Stomach (tissue), 9 donors: ENCODE results near the gene CAP1. TPM values are rescaled to one million over a fixed set of nuclear protein-coding genes. Genes with fewer than 3 reads are reported as not detected.

Experiments
- DNase-seq, 2 donors: peaks; one replicate each; pipeline versions ENCODE4 v3.0.0 to v3.0.0-alpha.2; 2013 to 2019
- H3K27ac ChIP-seq, 5 donors: fragments of 200-600 bp in 4 of 5; sonication (generic) in 4 of 5; one replicate each; pipeline ENCODE4 v1.5.1; 2013 to 2019; ENCODE audit warnings: mild to moderate bottlenecking in 1 of 5, moderate library complexity in 1 of 5
- H3K27me3 ChIP-seq, 3 donors: fragments of 200-600 bp; sonication (generic); one replicate each; pipeline ENCODE4 v1.5.1; 2017 to 2019; ENCODE audit warnings: mixed run types in 1 of 3
- H3K36me3 ChIP-seq, 4 donors: fragments of 200-600 bp; sonication (generic); 1 replicate in 3 of 4; 2 replicates in 1 of 4; pipeline ENCODE4 v1.5.1; 2016 to 2019
- H3K4me1 ChIP-seq, 4 donors: fragments of 200-600 bp; sonication (generic); one replicate each; pipeline ENCODE4 v1.5.1; 2016 to 2019
- H3K4me3 ChIP-seq, 4 donors: fragments of 200-600 bp; sonication (generic) in 3 of 4; one replicate each; pipeline ENCODE4 v1.5.1; 2016 to 2019; ENCODE audit warnings: mild to moderate bottlenecking in 1 of 4
- H3K9me3 ChIP-seq, 4 donors: fragments of 200-600 bp; sonication (generic); one replicate each; pipeline ENCODE4 v1.5.1; 2016 to 2019
- CTCF ChIP-seq, 7 experiments: fragments of 450-650 bp in 4 of 7; fragments of 200-600 bp in 3 of 7; sonication (generic) in 3 of 7; IDR thresholded peaks; one replicate each; pipeline ENCODE4 v1.5.1; 2016 to 2019; ENCODE audit warnings: antibody characterized with exemption in 7 of 7, control low read depth in 2 of 7, mild to moderate bottlenecking in 1 of 7
- EP300 ChIP-seq: sonication (generic); formaldehyde crosslinking; IDR thresholded peaks from one replicate; pipeline ENCODE4 v1.6.1; 2017; ENCODE audit warnings: antibody characterized with exemption
- POLR2A ChIP-seq, 4 donors: fragments of 450-650 bp; IDR thresholded peaks; one replicate each; pipeline ENCODE4 v1.6.1; 2016; ENCODE audit warnings: antibody characterized with exemption in 4 of 4, control low read depth in 2 of 4, mild to moderate bottlenecking in 1 of 4, moderate library complexity in 1 of 4
- POLR2AphosphoS5 ChIP-seq, 3 donors: sonication (generic); formaldehyde crosslinking; IDR thresholded peaks; one replicate each; pipeline ENCODE4 v1.6.1; 2016; ENCODE audit warnings: antibody characterized with exemption in 3 of 3
- WGBS, 5 donors: extraction: QIAGEN DNeasy Blood & Tissue Kit in 3 of 5; methylation state at CpG; one replicate each; pipeline versions ENCODE4 v1.1.5 to v1.1.7; 2013 to 2018; 5-methylcytosine and 5-hydroxymethylcytosine counted together
- intact Hi-C: fragments of 100-400 bp; cut with DNase I; formaldehyde crosslinking; loops from one replicate; pipeline ENCODE4 v1.15.1; 2023; ENCODE audit warnings: low total_unique reads
- polyA plus RNA-seq, 3 donors: library from polyadenylated mRNA; stranded (reverse); fragments of 200-250 nt; gene quantifications; one replicate each; pipeline ENCODE4 v1.2.3, GENCODE V29; 2013
- total RNA-seq, 5 donors: library from RNA; depleted of rRNA; stranded (reverse); fragments of >200 nt; gene quantifications; one replicate each; pipeline versions ENCODE4 v1.1.0 to v1.2.3, GENCODE V29; 2014 to 2016
- donor health status: healthy with polysubstance abuse.
- donor health status: Bipolar disorder and iron deficiency.
- donor health status: healthy.

The CAP1 gene
- total and polyA plus RNA-seq, 8 donors: 95.5 to 252 (median 154) TPM

- TF ChIP-seq EP300 (no peak), POLR2A (IDR thresholded peaks at IDR 0.05) (no peak), CTCF (IDR thresholded peaks at IDR 0.05) (no peak), POLR2AphosphoS5 (IDR thresholded peaks at IDR 0.05) (no peak)
- intact Hi-C loops: no loop called here
- Histone ChIP-seq H3K27ac (no peak overlapping the region), H3K27me3 (no peaks in the 10 kb centered on the region), H3K4me3 (no peak overlapping the region), H3K4me1 (peaks cover 0 to 18% (median 0%) of the 10 kb centered on the region in 4 donors), H3K36me3 (peaks cover 52 to 97% (median 92%) of the 10 kb centered on the region in 4 donors), H3K9me3 (no peaks in the 10 kb centered on the region)
- 80 to 96% (median 89%) methylated on average over 4 of the region's 4 CpGs for WGBS, 5 donors
- DNase-seq: no peak
These were observed 32.5 kb downstream of the CAP1 start for GRCh38 chr1:40073062-40073461.

- Histone ChIP-seq H3K4me1 (peaks cover 0 to 30% (median 0%) of the 10 kb centered on the region in 4 donors), H3K4me3 (no peak overlapping the region), H3K27ac (peak overlapping the region in 1 of 5 donors; percentile 28), H3K27me3 (no peaks in the 10 kb centered on the region), H3K36me3 (peaks cover 32 to 92% (median 85%) of the 10 kb centered on the region in 4 donors), H3K9me3 (no peaks in the 10 kb centered on the region)
- WGBS, 5 donors: 81 to 89% (median 81%) methylated on average over 4 of the region's 4 CpGs
- no peak for DNase-seq
- TF ChIP-seq POLR2AphosphoS5 (IDR thresholded peaks at IDR 0.05): no peak
- TF ChIP-seq EP300: no peak
- no peak for TF ChIP-seq POLR2A (IDR thresholded peaks at IDR 0.05)
- no peak for TF ChIP-seq CTCF (IDR thresholded peaks at IDR 0.05)
- intact Hi-C loops: no loop called here
These were observed 34.7 kb downstream of the CAP1 start for GRCh38 chr1:40075266-40075665.

GRCh38 chr1:40076895-40077312, 36.4 kb downstream of the CAP1 start:
- Histone ChIP-seq H3K27ac (peak overlapping the region in 4 of 5 donors; percentile 40 to 63 (median 50)), H3K4me1 (peaks cover 0 to 31% (median 0%) of the 10 kb centered on the region in 4 donors), H3K4me3 (no peak overlapping the region), H3K27me3 (no peaks in the 10 kb centered on the region), H3K36me3 (peaks cover 15 to 86% (median 74%) of the 10 kb centered on the region in 4 donors), H3K9me3 (no peaks in the 10 kb centered on the region)
- TF ChIP-seq EP300: no peak
- TF ChIP-seq POLR2A (IDR thresholded peaks at IDR 0.05): no peak
- no peak for TF ChIP-seq POLR2AphosphoS5 (IDR thresholded peaks at IDR 0.05)
- TF ChIP-seq CTCF (IDR thresholded peaks at IDR 0.05): no peak
- DNase-seq: peak in 1 of 2 donors; percentile 9
- 51 to 73% (median 62%) methylated on average over 5 of the region's 5 CpGs for WGBS, 5 donors
- intact Hi-C loops: no loop called here

GRCh38 chr1:40078512-40079333, 38.2 kb downstream of the CAP1 start:
- DNase-seq: peak; percentile 48 to 78
- no peak for TF ChIP-seq EP300
- TF ChIP-seq CTCF (IDR thresholded peaks at IDR 0.05): peak in 4 of 7 experiments; percentile 43 to 68 (median 60)
- Histone ChIP-seq H3K36me3 (peaks cover 11 to 86% (median 67%) of the 10 kb centered on the region in 4 donors), H3K9me3 (no peaks in the 10 kb centered on the region), H3K27me3 (no peaks in the 10 kb centered on the region), H3K4me1 (peaks cover 0 to 31% (median 0%) of the 10 kb centered on the region in 4 donors), H3K27ac (peak overlapping the region in 1 of 5 donors; percentile 52), H3K4me3 (no peak overlapping the region)
- WGBS, 5 donors: 79 to 92% (median 87%) methylated on average over 5 of the region's 5 CpGs
- intact Hi-C loops: no loop called here
